ENCODE data around the gene DCST1. TPM values are rescaled to one million over a fixed set of nuclear protein-coding genes. Genes with fewer than 3 reads are reported as not detected.

The DCST1 gene
- total RNA-seq, 1 donor from 2014 or later, result not detected

DNA sequence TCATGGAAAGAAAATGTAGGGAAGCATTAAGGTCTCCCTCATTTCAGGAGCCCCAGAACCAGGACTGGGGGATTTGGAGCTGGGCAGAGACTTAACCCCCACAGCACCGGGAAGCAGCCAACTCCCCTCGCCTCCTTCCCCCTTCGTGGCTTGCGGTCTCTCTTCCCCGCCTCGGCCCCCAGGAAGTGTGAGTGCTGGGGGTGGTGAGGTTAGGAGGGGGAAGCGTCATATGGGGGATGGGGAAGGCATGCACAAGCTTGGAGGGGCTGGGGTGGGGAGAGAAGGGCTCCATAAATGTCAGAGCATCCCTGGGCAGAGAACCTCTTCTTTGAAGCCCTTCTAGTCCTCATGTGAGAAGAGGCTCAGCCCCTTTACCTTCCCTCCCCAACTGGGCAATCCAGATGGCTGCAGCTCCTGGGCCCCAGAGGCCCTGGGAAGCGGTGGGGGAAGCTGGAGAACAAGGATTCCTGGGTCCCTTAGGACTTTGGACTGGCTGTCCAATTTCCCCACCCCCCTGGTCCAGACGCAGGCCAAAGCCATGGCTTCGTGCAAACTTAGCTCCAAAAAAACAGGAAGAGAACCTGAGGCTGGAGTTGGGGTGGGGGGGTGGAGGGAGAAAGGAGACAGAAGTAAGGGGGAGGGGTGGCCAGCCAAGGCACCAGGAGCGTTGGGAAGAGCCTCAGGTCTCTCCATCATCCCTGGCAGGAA, 23.3 kb upstream of the DCST1 start:
- Mint-ChIP-seq H3K4me3 (ENCODE audit: unreplicated experiment) (no peak overlapping the region), H3K9me3 (ENCODE audit: unreplicated experiment) (no peaks in the 10 kb centered on the region), H3K27me3 (ENCODE audit: unreplicated experiment) (peaks cover 2% of the 10 kb centered on the region), H3K4me1 (ENCODE audit: unreplicated experiment) (peaks cover 24% of the 10 kb centered on the region), H3K27ac (ENCODE audit: unreplicated experiment) (no peak overlapping the region), H3K36me3 (ENCODE audit: low read depth, unreplicated experiment) (peaks cover 4% of the 10 kb centered on the region)
- TF ChIP-seq, protein P1, sequence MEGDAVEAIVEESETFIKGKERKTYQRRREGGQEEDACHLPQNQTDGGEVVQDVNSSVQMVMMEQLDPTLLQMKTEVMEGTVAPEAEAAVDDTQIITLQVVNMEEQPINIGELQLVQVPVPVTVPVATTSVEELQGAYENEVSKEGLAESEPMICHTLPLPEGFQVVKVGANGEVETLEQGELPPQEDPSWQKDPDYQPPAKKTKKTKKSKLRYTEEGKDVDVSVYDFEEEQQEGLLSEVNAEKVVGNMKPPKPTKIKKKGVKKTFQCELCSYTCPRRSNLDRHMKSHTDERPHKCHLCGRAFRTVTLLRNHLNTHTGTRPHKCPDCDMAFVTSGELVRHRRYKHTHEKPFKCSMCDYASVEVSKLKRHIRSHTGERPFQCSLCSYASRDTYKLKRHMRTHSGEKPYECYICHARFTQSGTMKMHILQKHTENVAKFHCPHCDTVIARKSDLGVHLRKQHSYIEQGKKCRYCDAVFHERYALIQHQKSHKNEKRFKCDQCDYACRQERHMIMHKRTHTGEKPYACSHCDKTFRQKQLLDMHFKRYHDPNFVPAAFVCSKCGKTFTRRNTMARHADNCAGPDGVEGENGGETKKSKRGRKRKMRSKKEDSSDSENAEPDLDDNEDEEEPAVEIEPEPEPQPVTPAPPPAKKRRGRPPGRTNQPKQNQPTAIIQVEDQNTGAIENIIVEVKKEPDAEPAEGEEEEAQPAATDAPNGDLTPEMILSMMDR (IDR thresholded peaks at IDR 0.05; ENCODE audit: unreplicated experiment), result no peak
- DNase-seq (ENCODE audit: low spot score), result no peak

DNA sequence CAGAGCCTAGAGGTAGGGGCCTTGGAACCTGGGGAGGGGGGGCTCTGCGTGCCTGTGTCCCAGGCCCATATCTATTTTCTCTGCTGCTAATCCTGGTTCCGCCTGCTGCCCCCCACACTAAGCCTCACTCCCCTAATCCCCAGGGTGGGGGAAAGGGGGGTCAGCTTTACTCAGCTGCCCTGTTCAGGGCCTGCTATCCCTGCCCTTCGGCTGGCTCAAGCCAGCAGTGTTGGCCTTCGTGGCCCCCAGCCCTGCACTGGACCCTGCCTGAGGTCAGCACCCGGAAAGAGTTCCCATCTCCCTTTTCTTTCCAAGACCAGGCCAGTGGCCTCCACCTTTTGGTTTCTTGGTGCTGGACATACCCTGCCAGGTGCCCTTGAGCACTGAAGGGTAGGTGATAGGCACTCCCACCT, 22.6 kb upstream of the DCST1 start:
- H3K36me3 Mint-ChIP-seq (ENCODE audit: low read depth, unreplicated experiment), result peaks cover 4% of the 10 kb centered on the region
- H3K9me3 Mint-ChIP-seq (ENCODE audit: unreplicated experiment), result no peaks in the 10 kb centered on the region
- H3K4me3 Mint-ChIP-seq (ENCODE audit: unreplicated experiment), result no peak overlapping the region
- no peak for DNase-seq (ENCODE audit: low spot score)
- H3K4me1 Mint-ChIP-seq (ENCODE audit: unreplicated experiment), result peaks cover 20% of the 10 kb centered on the region
- no peak overlapping the region for H3K27ac Mint-ChIP-seq (ENCODE audit: unreplicated experiment)
- TF ChIP-seq, protein P1 (IDR thresholded peaks at IDR 0.05; ENCODE audit: unreplicated experiment), result no peak
- peaks cover 4% of the 10 kb centered on the region for H3K27me3 Mint-ChIP-seq (ENCODE audit: unreplicated experiment)

DNA sequence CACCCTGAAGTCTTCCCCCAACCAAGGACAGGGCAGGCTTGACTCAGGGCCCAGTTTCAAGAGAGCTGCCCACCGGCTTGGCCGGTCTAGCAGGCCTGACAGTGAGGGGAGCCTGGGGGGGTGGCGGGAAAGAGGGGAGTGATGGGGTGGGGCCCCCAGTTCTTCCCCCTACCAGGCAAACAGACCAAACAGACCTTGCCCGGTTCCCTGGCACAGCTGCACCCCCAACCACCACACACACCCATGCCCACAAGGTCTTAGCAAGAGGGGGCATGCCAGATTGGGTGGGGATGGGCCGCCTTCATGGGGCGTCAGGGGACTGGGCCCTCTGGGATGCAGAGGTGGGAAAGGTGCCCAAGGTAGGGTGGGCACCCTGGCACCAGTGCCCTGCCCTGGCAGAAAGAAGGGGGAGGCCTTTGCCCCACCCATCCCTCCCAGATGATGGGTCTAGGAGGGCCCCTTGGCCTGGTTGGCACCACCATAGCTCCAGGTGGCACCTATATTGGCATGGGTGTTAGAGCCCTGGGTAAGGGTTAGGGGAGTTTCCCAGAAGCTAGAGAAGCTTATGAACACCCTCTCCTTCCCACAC, 22.1 kb upstream of the DCST1 start:
- peaks cover 14% of the 10 kb centered on the region for H3K4me1 Mint-ChIP-seq (ENCODE audit: unreplicated experiment)
- DNase-seq (ENCODE audit: low spot score), result no peak
- peaks cover 4% of the 10 kb centered on the region for H3K27me3 Mint-ChIP-seq (ENCODE audit: unreplicated experiment)
- no peak overlapping the region for H3K4me3 Mint-ChIP-seq (ENCODE audit: unreplicated experiment)
- no peak overlapping the region for H3K27ac Mint-ChIP-seq (ENCODE audit: unreplicated experiment)
- H3K36me3 Mint-ChIP-seq (ENCODE audit: low read depth, unreplicated experiment), result peaks cover under 1% of the 10 kb centered on the region
- TF ChIP-seq, protein P1 (IDR thresholded peaks at IDR 0.05; ENCODE audit: unreplicated experiment), result no peak
- no peaks in the 10 kb centered on the region for H3K9me3 Mint-ChIP-seq (ENCODE audit: unreplicated experiment)

DNA sequence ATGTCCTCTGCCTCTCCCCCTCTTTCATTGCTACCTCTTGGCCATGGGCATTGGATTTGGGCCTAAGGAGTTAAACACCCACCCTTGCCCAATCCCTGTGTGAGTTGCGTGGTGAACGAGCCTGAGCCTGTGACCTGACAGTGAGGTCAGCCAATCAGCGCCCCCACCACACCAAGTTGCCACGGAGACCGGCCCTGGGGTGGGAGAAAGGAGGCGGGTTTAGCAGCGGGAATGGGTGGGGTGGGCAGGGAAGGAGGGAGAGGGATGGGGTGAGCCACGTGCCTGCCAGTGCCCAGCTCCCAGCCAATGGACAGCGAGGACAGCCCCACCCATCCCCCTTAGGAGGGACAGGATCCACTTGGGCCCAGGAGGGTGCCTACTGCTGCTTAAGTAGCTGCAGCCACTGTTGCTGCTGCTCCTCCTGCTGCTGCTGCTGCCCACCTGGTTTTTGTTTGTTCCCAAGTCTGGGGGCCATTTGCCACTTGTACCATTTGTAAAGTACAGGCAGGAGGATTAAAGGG, 21.5 kb upstream of the DCST1 start:
- H3K27me3 Mint-ChIP-seq (ENCODE audit: unreplicated experiment), result peaks cover 5% of the 10 kb centered on the region
- H3K9me3 Mint-ChIP-seq (ENCODE audit: unreplicated experiment), result no peaks in the 10 kb centered on the region
- H3K27ac Mint-ChIP-seq (ENCODE audit: unreplicated experiment), result no peak overlapping the region
- peaks cover 10% of the 10 kb centered on the region for H3K4me1 Mint-ChIP-seq (ENCODE audit: unreplicated experiment)
- no peak overlapping the region for H3K4me3 Mint-ChIP-seq (ENCODE audit: unreplicated experiment)
- TF ChIP-seq, protein P1 (IDR thresholded peaks at IDR 0.05; ENCODE audit: unreplicated experiment), result no peak
- no peak for DNase-seq (ENCODE audit: low spot score)
- no peaks in the 10 kb centered on the region for H3K36me3 Mint-ChIP-seq (ENCODE audit: low read depth, unreplicated experiment)
